ENCODE measurements around the gene TYROBP. TPM values are rescaled to one million over a fixed set of nuclear protein-coding genes. Genes with fewer than 3 reads are reported as not detected.
A peak's percentile ranks its signal among the peaks of the same experiment; 100 is the strongest.

The TYROBP gene
- total and polyA plus RNA-seq, 4 donors, result 17.0 to 1,276 (median 417) TPM

- no peak overlapping the region for H3K27ac ChIP-seq (ENCODE audit: low read depth in 1 of 2, low read length in 1 of 2)
- no peak overlapping the region for H3K4me3 ChIP-seq
- peaks cover 10 to 46% (median 44%) of the 10 kb centered on the region in 3 donors for H3K27me3 ChIP-seq (ENCODE audit: control insufficient read depth in 3 of 3, insufficient read depth in 3 of 3, low read length in 2 of 3)
- peaks cover 0 to 4% (median 0%) of the 10 kb centered on the region in 4 donors for H3K9me3 ChIP-seq (ENCODE audit: control insufficient read depth in 4 of 4, insufficient read depth in 3 of 4, low read length in 3 of 4)
- no peak for DNase-seq
- WGBS, 2 donors, result 82 to 86% methylated on average over 6 of the region's 6 CpGs
- no peaks in the 10 kb centered on the region for H3K36me3 ChIP-seq (ENCODE audit: control insufficient read depth in 4 of 4, insufficient read depth in 4 of 4, low read length in 4 of 4)
- peaks cover 0 to 13% (median 8%) of the 10 kb centered on the region in 5 donors for H3K4me1 ChIP-seq (ENCODE audit: control insufficient read depth in 5 of 5, insufficient read depth in 5 of 5, low read length in 5 of 5)
- TF ChIP-seq CTCF (IDR thresholded peaks at IDR 0.05; ENCODE audit: control extremely low read depth, extremely low read depth), result no peak
- no peak for ATAC-seq (ENCODE audit: insufficient read depth, low FRiP score)
- H3K9ac ChIP-seq (ENCODE audit: insufficient read depth in 1 of 2, low read length in 2 of 2), result no peak overlapping the region
Observed at GRCh38 chr19:35858311-35858710, 49.8 kb downstream of the TYROBP start.

- DNase-seq, result peak in 1 of 3 donors; percentile 15
- no peaks in the 10 kb centered on the region for H3K36me3 ChIP-seq (ENCODE audit: control insufficient read depth in 4 of 4, insufficient read depth in 4 of 4, low read length in 4 of 4)
Observed at GRCh38 chr19:35856546-35857149, 51.4 kb downstream of the TYROBP start, which contains the start of gene KIRREL2. TSS of gene KIRREL2 (plus strand) at chr19:35856911. CDS start at chr19:35857120, 209 bp downstream.

More at GRCh38 chr19:35856546-35857149, 51.4 kb downstream of the TYROBP start, which contains the start of gene KIRREL2:
- H3K4me3 ChIP-seq, result peak within 1 kb of the TSS; percentile 16
- peaks cover 0 to 13% (median 8%) of the 10 kb centered on the region in 5 donors for H3K4me1 ChIP-seq (ENCODE audit: control insufficient read depth in 5 of 5, insufficient read depth in 5 of 5, low read length in 5 of 5)
- WGBS, 2 donors, result 1% methylated on average over 42 of the region's 42 CpGs
- H3K9ac ChIP-seq (ENCODE audit: insufficient read depth in 1 of 2, low read length in 2 of 2), result no peak within 1 kb of the TSS
- ATAC-seq (ENCODE audit: insufficient read depth, low FRiP score), result no peak
- no peak for TF ChIP-seq CTCF (IDR thresholded peaks at IDR 0.05; ENCODE audit: control extremely low read depth, extremely low read depth)
- peaks cover 0 to 4% (median 0%) of the 10 kb centered on the region in 4 donors for H3K9me3 ChIP-seq (ENCODE audit: control insufficient read depth in 4 of 4, insufficient read depth in 3 of 4, low read length in 3 of 4)
- peaks cover 5 to 46% (median 45%) of the 10 kb centered on the region in 3 donors for H3K27me3 ChIP-seq (ENCODE audit: control insufficient read depth in 3 of 3, insufficient read depth in 3 of 3, low read length in 2 of 3)
- no peak within 1 kb of the TSS for H3K27ac ChIP-seq (ENCODE audit: low read depth in 1 of 2, low read length in 1 of 2)

Small RNA genes within 50 kb of the gene (small RNA-seq; reads per million reads assigned to genes)
- not detected for gene AF038458.1 (ENCODE audit: low replicate concordance)
- not detected for gene RN7SL402P (ENCODE audit: low replicate concordance)

Other genes with a start within 250 kb of the TYROBP start
- gene UPK1A, start 241.8 kb downstream of the TYROBP start, total RNA-seq, result not detected
- gene UPK1A, start 241.8 kb downstream of the TYROBP start, polyA plus RNA-seq, result under 1 TPM in 1 of 2 donors, not detected in 1; 0.03 TPM
- under 1 TPM; 0.28 to 0.63 TPM for gene ZBTB32, start 203.7 kb downstream of the TYROBP start, total RNA-seq
- gene ZBTB32, start 203.7 kb downstream of the TYROBP start, polyA plus RNA-seq, result under 1 TPM; 0.22 to 0.50 TPM
- 10 to 100 TPM; 24.9 to 41.0 TPM for gene KMT2B, start 190.3 kb downstream of the TYROBP start, total RNA-seq
- 10 to 100 TPM; 21.7 to 30.0 TPM for gene KMT2B, start 190.3 kb downstream of the TYROBP start, polyA plus RNA-seq
- gene IGFLR1, start 165.8 kb downstream of the TYROBP start, total RNA-seq, result 10 to 100 TPM in 1 of 2 donors, 1 to 10 TPM in 1; 3.8 to 32.3 TPM
- gene IGFLR1, start 165.8 kb downstream of the TYROBP start, polyA plus RNA-seq, result 10 to 100 TPM; 19.6 to 72.5 TPM
- 10 to 100 TPM; 14.0 to 21.6 TPM for gene U2AF1L4, start 162.9 kb downstream of the TYROBP start, total RNA-seq
- gene U2AF1L4, start 162.9 kb downstream of the TYROBP start, polyA plus RNA-seq, result 10 to 100 TPM; 13.0 to 25.5 TPM
- 100 to 1,000 TPM in 1 of 2 donors, 10 to 100 TPM in 1; 36.8 to 129 TPM for gene PSENEN, start 162.6 kb downstream of the TYROBP start, total RNA-seq
- gene PSENEN, start 162.6 kb downstream of the TYROBP start, polyA plus RNA-seq, result 100 to 1,000 TPM in 1 of 2 donors, 10 to 100 TPM in 1; 84.2 to 196 TPM
- 10 to 100 TPM in 1 of 2 donors, 1 to 10 TPM in 1; 4.4 to 11.4 TPM for gene LIN37, start 159.7 kb downstream of the TYROBP start, total RNA-seq
- 10 to 100 TPM; 16.2 TPM for gene LIN37, start 159.7 kb downstream of the TYROBP start, polyA plus RNA-seq
- 10 to 100 TPM; 13.2 to 44.8 TPM for gene HSPB6, start 151.3 kb downstream of the TYROBP start, total RNA-seq
- gene HSPB6, start 151.3 kb downstream of the TYROBP start, polyA plus RNA-seq, result 10 to 100 TPM; 22.5 to 26.4 TPM
- gene PROSER3, start 150.1 kb downstream of the TYROBP start, total RNA-seq, result 10 to 100 TPM; 10.5 to 32.2 TPM
- gene PROSER3, start 150.1 kb downstream of the TYROBP start, polyA plus RNA-seq, result 10 to 100 TPM; 10.0 to 13.6 TPM
- gene ARHGAP33, start 132.7 kb downstream of the TYROBP start, total RNA-seq, result 10 to 100 TPM; 16.2 to 16.6 TPM
- 1 to 10 TPM; 3.1 to 8.2 TPM for gene ARHGAP33, start 132.7 kb downstream of the TYROBP start, polyA plus RNA-seq
- not detected for gene PRODH2, start 95.5 kb downstream of the TYROBP start, total RNA-seq
- gene PRODH2, start 95.5 kb downstream of the TYROBP start, polyA plus RNA-seq, result not detected
- gene NPHS1, start 55.8 kb downstream of the TYROBP start, total RNA-seq, result under 1 TPM in 1 of 2 donors, not detected in 1; 0.23 TPM
- gene NPHS1, start 55.8 kb downstream of the TYROBP start, polyA plus RNA-seq, result under 1 TPM in 1 of 2 donors, not detected in 1; 0.02 TPM
- gene KIRREL2, start 51.4 kb downstream of the TYROBP start, total RNA-seq, result 1 to 10 TPM in 1 of 2 donors, not detected in 1; 1.2 TPM
- under 1 TPM; 0.04 to 0.10 TPM for gene KIRREL2, start 51.4 kb downstream of the TYROBP start, polyA plus RNA-seq
- 1 to 10 TPM; 1.7 to 2.3 TPM for gene APLP1, start 39.7 kb downstream of the TYROBP start, total RNA-seq
- gene APLP1, start 39.7 kb downstream of the TYROBP start, polyA plus RNA-seq, result 1 to 10 TPM in 1 of 2 donors, under 1 TPM in 1; 0.94 to 6.5 TPM
- gene NFKBID, start 7.8 kb downstream of the TYROBP start, total RNA-seq, result 10 to 100 TPM; 12.6 to 25.3 TPM
- gene NFKBID, start 7.8 kb downstream of the TYROBP start, polyA plus RNA-seq, result 10 to 100 TPM; 14.7 to 18.1 TPM
- gene HCST, start 5.8 kb downstream of the TYROBP start, total RNA-seq, result 10 to 100 TPM in 1 of 2 donors, 1 to 10 TPM in 1; 5.4 to 33.2 TPM
- 100 to 1,000 TPM in 1 of 2 donors, 10 to 100 TPM in 1; 89.1 to 118 TPM for gene HCST, start 5.8 kb downstream of the TYROBP start, polyA plus RNA-seq
- 10 to 100 TPM in 1 of 2 donors, 1 to 10 TPM in 1; 3.6 to 14.0 TPM for gene LRFN3, start 28.1 kb upstream of the TYROBP start, total RNA-seq
- gene LRFN3, start 28.1 kb upstream of the TYROBP start, polyA plus RNA-seq, result 1 to 10 TPM; 6.2 to 8.9 TPM
- gene SDHAF1, start 86.9 kb upstream of the TYROBP start, total RNA-seq, result 10 to 100 TPM; 11.4 to 19.7 TPM
- 10 to 100 TPM; 18.6 to 25.8 TPM for gene SDHAF1, start 86.9 kb upstream of the TYROBP start, polyA plus RNA-seq
- gene SYNE4, start 100.5 kb upstream of the TYROBP start, total RNA-seq, result 10 to 100 TPM in 1 of 2 donors, 1 to 10 TPM in 1; 8.0 to 13.6 TPM
- gene SYNE4, start 100.5 kb upstream of the TYROBP start, polyA plus RNA-seq, result 10 to 100 TPM in 1 of 2 donors, 1 to 10 TPM in 1; 9.5 to 19.2 TPM
- 10 to 100 TPM; 13.3 to 24.5 TPM for gene ALKBH6, start 105.9 kb upstream of the TYROBP start, total RNA-seq
- gene ALKBH6, start 105.9 kb upstream of the TYROBP start, polyA plus RNA-seq, result 10 to 100 TPM; 23.1 to 30.1 TPM
- 10 to 100 TPM in 1 of 2 donors, 1 to 10 TPM in 1; 8.1 to 17.6 TPM for gene CLIP3, start 124.6 kb upstream of the TYROBP start, total RNA-seq
- gene CLIP3, start 124.6 kb upstream of the TYROBP start, polyA plus RNA-seq, result 1 to 10 TPM; 1.6 to 2.5 TPM
- 1 to 10 TPM; 4.1 to 5.5 TPM for gene THAP8, start 146.0 kb upstream of the TYROBP start, total RNA-seq
- 1 to 10 TPM; 5.6 to 6.4 TPM for gene THAP8, start 146.0 kb upstream of the TYROBP start, polyA plus RNA-seq
- gene WDR62, start 146.6 kb upstream of the TYROBP start, total RNA-seq, result 1 to 10 TPM; 2.1 to 2.2 TPM
- 1 to 10 TPM in 1 of 2 donors, under 1 TPM in 1; 0.86 to 1.3 TPM for gene WDR62, start 146.6 kb upstream of the TYROBP start, polyA plus RNA-seq
- not detected for gene OVOL3, start 202.8 kb upstream of the TYROBP start, total RNA-seq
- gene OVOL3, start 202.8 kb upstream of the TYROBP start, polyA plus RNA-seq, result not detected
- 100 to 1,000 TPM in 1 of 2 donors, 10 to 100 TPM in 1; 83.1 to 101 TPM for gene POLR2I, start 206.6 kb upstream of the TYROBP start, total RNA-seq
- 10 to 100 TPM; 65.1 to 96.6 TPM for gene POLR2I, start 206.6 kb upstream of the TYROBP start, polyA plus RNA-seq
- gene TBCB, start 207.2 kb upstream of the TYROBP start, total RNA-seq, result 100 to 1,000 TPM in 1 of 2 donors, 10 to 100 TPM in 1; 63.1 to 169 TPM
- 100 to 1,000 TPM; 132 to 213 TPM for gene TBCB, start 207.2 kb upstream of the TYROBP start, polyA plus RNA-seq
- 100 to 1,000 TPM; 201 to 743 TPM for gene CAPNS1, start 231.8 kb upstream of the TYROBP start, total RNA-seq
- 100 to 1,000 TPM; 654 to 689 TPM for gene CAPNS1, start 231.8 kb upstream of the TYROBP start, polyA plus RNA-seq
- gene COX7A1, start 244.2 kb upstream of the TYROBP start, total RNA-seq, result 10 to 100 TPM; 13.0 to 53.1 TPM
- gene COX7A1, start 244.2 kb upstream of the TYROBP start, polyA plus RNA-seq, result 10 to 100 TPM; 24.9 to 47.1 TPM